K562 (cell line): ENCODE results near the gene TMTC2. TPM values are rescaled to one million over a fixed set of nuclear protein-coding genes. Genes with fewer than 3 reads are reported as not detected.
A peak's percentile ranks its signal among the peaks of the same experiment; 100 is the strongest.

Source experiments
- ATAC-seq: fragments of 200-7000 bp; cut with Tn5 transposase; 3 replicates; pipeline ENCODE4 v1.9.1; 2020; ENCODE audit warnings: moderate library complexity
- BruUV-seq: library from RNA; stranded (reverse); fragments of 400-500 nt; replicated peaks from 2 replicates; lab custom pipeline; 2021; lab: Mats Ljungman, UMichigan
- CTCF ChIA-PET: fragments of 300-600 bp; formaldehyde crosslinking; extraction: SDS; loops from one replicate; lab custom pipeline; 2021; ENCODE audit warnings: low intra/inter-chr PET ratio; lab: Yijun Ruan, JAX
- POLR2A ChIA-PET: fragments of 300-600, 350-650 bp; sonication (Branson Sonifier 250); formaldehyde crosslinking; extraction: SDS; loops from one replicate; lab custom pipeline; 2021; ENCODE audit warnings: antibody characterized with exemption, inconsistent platforms; lab: Yijun Ruan, JAX
- DNase-seq, 4 experiments: peaks; one replicate each; pipeline versions ENCODE4 v3.0.0 to v3.0.0-alpha.2; 2011 to 2018; ENCODE audit warnings: low spot score in 3 of 4, mixed read lengths in 3 of 4; ENCODE audit errors: extremely low read depth in 1 of 4
- FAIRE-seq: peaks from 2 replicates; lab custom pipeline; 2011; peaks lifted over from hg19 to GRCh38; lab: Jason Lieb, UNC
- H2AFZ ChIP-seq: 2 replicates; pipeline ENCODE4 v1.6.0; 2011; ENCODE audit warnings: low read depth, low read length, control low read depth, inconsistent platforms
- H3K27ac ChIP-seq: fragments of 200-600 bp; 3 replicates; pipeline ENCODE4 v1.8.0; 2011; ENCODE audit warnings: low read depth, mild to moderate bottlenecking, control low read depth, inconsistent platforms, low read length, moderate library complexity, mixed read lengths; ENCODE audit errors: extremely low read depth
- H3K27me3 ChIP-seq, 2 experiments: fragments of 300-600 bp in 1 of 2; 2 replicates in 1 of 2; 3 replicates in 1 of 2; pipeline versions ENCODE4 v1.6.0 to v1.8.0; 2011; ENCODE audit warnings: inconsistent platforms in 2 of 2, low read length in 2 of 2, mild to moderate bottlenecking in 1 of 2, mixed read lengths in 1 of 2, moderate library complexity in 1 of 2; ENCODE audit not compliant: control insufficient read depth in 2 of 2, insufficient read depth in 2 of 2
- H3K36me3 ChIP-seq: fragments of 300-600 bp; 3 replicates; pipeline ENCODE4 v1.8.0; 2011; ENCODE audit warnings: mild to moderate bottlenecking, low read length, inconsistent platforms; ENCODE audit not compliant: control insufficient read depth, insufficient read depth
- H3K4me1 ChIP-seq, 2 experiments: fragments of 200-600 bp in 1 of 2; replicated peaks in 1 of 2; 2 replicates in 1 of 2; 3 replicates in 1 of 2; pipeline versions ENCODE4 v1.5.1 to v1.8.0; 2011; ENCODE audit warnings: inconsistent platforms in 2 of 2, low read length in 2 of 2, mild to moderate bottlenecking in 1 of 2, mixed read lengths in 1 of 2, moderate library complexity in 1 of 2; ENCODE audit not compliant: control insufficient read depth in 2 of 2, insufficient read depth in 2 of 2
- H3K4me2 ChIP-seq: 2 replicates; pipeline ENCODE4 v1.6.1; 2011; ENCODE audit warnings: low read length, control low read depth, inconsistent platforms, mixed read lengths; ENCODE audit not compliant: insufficient read depth
- H3K4me3 ChIP-seq: fragments of 200-600 bp; sonication (generic), shearing (Covaris generic); 2 replicates; pipeline ENCODE4 v1.5.1; 2016; ENCODE audit warnings: control low read depth, inconsistent platforms
- H3K79me2 ChIP-seq: fragments of 200-600 bp; 3 replicates; pipeline ENCODE4 v1.8.0; 2011; ENCODE audit warnings: low read length, inconsistent platforms; ENCODE audit not compliant: control insufficient read depth, insufficient read depth
- H3K9ac ChIP-seq, 2 experiments: 2 replicates each; pipeline versions ENCODE4 v1.6.0 to v1.6.1; 2011; ENCODE audit warnings: low read depth in 2 of 2, low read length in 2 of 2, control low read depth in 1 of 2, inconsistent platforms in 1 of 2, mild to moderate bottlenecking in 1 of 2, mixed read lengths in 1 of 2; ENCODE audit not compliant: insufficient read depth in 1 of 2
- H3K9me1 ChIP-seq: one replicate; pipeline ENCODE4 v1.6.0; 2011; ENCODE audit warnings: inconsistent platforms, mild to moderate bottlenecking, low read length, moderate library complexity; ENCODE audit not compliant: control insufficient read depth, insufficient read depth
- H3K9me3 ChIP-seq: replicated peaks from 2 replicates; pipeline ENCODE4 v1.5.1; 2011; ENCODE audit warnings: low read depth, low read length, inconsistent platforms; ENCODE audit not compliant: control insufficient read depth, insufficient read depth
- H4K20me1 ChIP-seq: replicated peaks from 2 replicates; pipeline ENCODE4 v1.6.1; 2011; ENCODE audit warnings: low read length, inconsistent platforms, mixed read lengths; ENCODE audit not compliant: control insufficient read depth, insufficient read depth
- C11orf30 ChIP-seq: fragments of 450-650 bp; IDR thresholded peaks from 2 replicates; pipeline ENCODE4 v1.6.1; 2016; ENCODE audit warnings: low read depth, mild to moderate bottlenecking
- CTBP1 ChIP-seq: fragments of 450-650 bp; IDR thresholded peaks from 2 replicates; pipeline ENCODE4 v1.6.1; 2016; ENCODE audit warnings: borderline replicate concordance
- EGR1 ChIP-seq: fragments of 450-650 bp; conservative IDR thresholded peaks from 2 replicates; pipeline ENCODE4 v1.6.1; 2017; ENCODE audit warnings: mild to moderate bottlenecking
- KLF6 ChIP-seq: fragments of 250-450 bp; sonication (Bioruptor Pico); IDR thresholded peaks from 2 replicates; pipeline ENCODE4 v1.4.0; 2020; ENCODE audit warnings: mild to moderate bottlenecking, moderate library complexity, borderline replicate concordance
- MAFF ChIP-seq: IDR thresholded peaks from 2 replicates; pipeline ENCODE4 v1.6.1; 2012; ENCODE audit warnings: low read length, improper control_type of control experiment
- MAFK ChIP-seq: IDR thresholded peaks from 2 replicates; pipeline ENCODE4 v1.6.1; 2011; ENCODE audit warnings: low read length, improper control_type of control experiment
- MEF2D ChIP-seq: conservative IDR thresholded peaks from 2 replicates; pipeline ENCODE4 v1.6.1; 2016; ENCODE audit warnings: low read depth, missing genetic modification characterization, missing compliant biosample characterization
- MIER1 ChIP-seq: fragments of 450-650 bp; IDR thresholded peaks from 2 replicates; pipeline ENCODE4 v1.6.1; 2016; ENCODE audit warnings: antibody characterized with exemption, mild to moderate bottlenecking, low read depth
- NR2C2 ChIP-seq, 2 experiments: fragments of 200-800 bp in 1 of 2; sonication (Bioruptor generic) in 1 of 2; sonication (generic) in 1 of 2; formaldehyde crosslinking in 1 of 2; IDR thresholded peaks; 2 replicates each; pipeline versions ENCODE4 v1.6.1 to v1.8.0; 2016 to 2022; ENCODE audit warnings: mild to moderate bottlenecking in 1 of 2, missing compliant biosample characterization in 1 of 2, missing genetic modification characterization in 1 of 2, missing genetic modification reagents in 1 of 2
- PCBP2 ChIP-seq: fragments of 200-400 bp; formaldehyde crosslinking; IDR thresholded peaks from 2 replicates; pipeline ENCODE4 v1.6.1; 2018; ENCODE audit warnings: low read length, low read depth, mild to moderate bottlenecking, moderate library complexity; ENCODE audit not compliant: poor library complexity, severe bottlenecking
- RBFOX2 ChIP-seq: fragments of 200-400 bp; formaldehyde crosslinking; IDR thresholded peaks from 2 replicates; pipeline ENCODE4 v1.6.1; 2017; ENCODE audit warnings: low read depth, mild to moderate bottlenecking, low read length, moderate library complexity
- SAFB ChIP-seq: fragments of 200-400 bp; formaldehyde crosslinking; IDR thresholded peaks from 2 replicates; pipeline ENCODE4 v1.6.1; 2017; ENCODE audit warnings: low read depth, low read length, borderline replicate concordance
- TEAD1 ChIP-seq, 2 experiments: fragments of 450-650 bp in 1 of 2; sonication (generic) in 1 of 2; formaldehyde crosslinking; IDR thresholded peaks; 2 replicates each; pipeline versions ENCODE4 v1.4.0 to v1.8.0; 2020 to 2022; ENCODE audit warnings: mild to moderate bottlenecking in 2 of 2, missing genetic modification reagents in 1 of 2
- ZNF121 ChIP-seq: sonication (generic); formaldehyde crosslinking; conservative IDR thresholded peaks from 2 replicates; pipeline ENCODE4 v1.8.0; 2022; ENCODE audit warnings: missing genetic modification reagents
- ZNF316 ChIP-seq: fragments of 450-650 bp; IDR thresholded peaks from 2 replicates; pipeline ENCODE4 v1.6.1; 2016
- ZNF584 ChIP-seq: fragments of 200-800 bp; sonication (Bioruptor generic); IDR thresholded peaks from 2 replicates; pipeline ENCODE4 v1.6.1; 2016; ENCODE audit warnings: low read depth, mild to moderate bottlenecking, missing genetic modification characterization, missing compliant biosample characterization
- WGBS: fragments of 100-300 bp; shearing (Covaris generic); methylation state at CpG from one replicate; pipeline ENCODE4 v1.1.6; 2016; ENCODE audit warnings: low coverage, mixed read lengths; ENCODE audit not compliant: insufficient coverage; ENCODE audit errors: missing lambda C conversion rate; 5-methylcytosine and 5-hydroxymethylcytosine counted together
- in situ Hi-C: fragments of 300-500 bp; cut with MboI; formaldehyde crosslinking; loops from 4 replicates; pipeline ENCODE4 v1.15.0; 2018; ENCODE audit warnings: inconsistent platforms, mixed read lengths
- intact Hi-C: fragments of 100-400 bp; cut with micrococcal nuclease; formaldehyde crosslinking; loops from 2 replicates; pipeline ENCODE4 v1.14.2; 2022
- polyA plus RNA-seq, 8 experiments: library from polyadenylated mRNA; depleted of rRNA in 4 of 8; stranded (reverse) in 5 of 8; unstranded in 3 of 8; fragments of >200 nt; fragmentation: Nextera tagmentation in 2 of 8; fragmentation: Illumina TruSeq in 1 of 8; extraction: Ambion mirVana in 2 of 8; extraction: Trizol in 1 of 8; gene quantifications; 2 replicates each; pipeline versions ENCODE4 v1.2.1 to v1.2.3, GENCODE V29; 2011 to 2014; ENCODE audit warnings: inconsistent platforms in 1 of 8, missing spikeins in 1 of 8
- total RNA-seq, 7 experiments: library from RNA; depleted of rRNA in 6 of 7; stranded (reverse); fragments of >200 nt in 6 of 7; fragmentation: Illumina TruSeq in 2 of 7; extraction: Trizol in 2 of 7; gene quantifications; 2 replicates each; pipeline versions ENCODE4 v1.2.1 to v1.2.3, GENCODE V29; 2011 to 2021; ENCODE audit warnings: low replicate concordance in 1 of 7
- TF ChIP-seq, protein P1 (sequence below): fragments of 250-450 bp; sonication (Bioruptor Pico); IDR thresholded peaks from 2 replicates; pipeline ENCODE4 v1.4.0; 2020; ENCODE audit warnings: mild to moderate bottlenecking, moderate library complexity, borderline replicate concordance
- TF ChIP-seq, protein P2 (sequence below): fragments of 250-450 bp; sonication (Bioruptor Pico); IDR thresholded peaks from 2 replicates; pipeline ENCODE4 v1.4.0; 2020; ENCODE audit warnings: mild to moderate bottlenecking, moderate library complexity
- TF ChIP-seq, protein P3 (sequence below): IDR thresholded peaks from 2 replicates; pipeline ENCODE4 v1.6.1; 2014; ENCODE audit warnings: antibody characterized with exemption

TMTC2 gene
- total and polyA plus RNA-seq, 9 of the 15 experiments (the other 6 are each of a cell fraction or from before 2014, with no cell fraction given), result 0.29 to 1.1 (median 0.55) TPM

GRCh38 chr12:83110424-83110823, 423.7 kb downstream of the TMTC2 start:
- no peak overlapping the region for H3K4me2 ChIP-seq
- H3K79me2 ChIP-seq, result no peaks in the 10 kb centered on the region
- H3K36me3 ChIP-seq, result no peaks in the 10 kb centered on the region
- POLR2A ChIA-PET, result no interaction called here
- no peaks in the 10 kb centered on the region for H3K9me1 ChIP-seq
- no peaks in the 10 kb centered on the region for H3K4me1 ChIP-seq
- no peaks in the 10 kb centered on the region for H3K27me3 ChIP-seq
- BruUV-seq, result no TSS peak
- CTCF ChIA-PET, result no interaction called here
- no peak overlapping the region for H3K27ac ChIP-seq
- H3K9me3 ChIP-seq, result no peaks in the 10 kb centered on the region
- no peaks in the 10 kb centered on the region for H4K20me1 ChIP-seq
- ATAC-seq (no peak), DNase-seq (no peak), FAIRE-seq (no peak)
- in situ Hi-C loops, result no loop called here
- 22% methylated on average over 1 of the region's 1 CpG for WGBS
- H2AFZ ChIP-seq, result no peak overlapping the region
- H3K9ac ChIP-seq, result no peak overlapping the region
- intact Hi-C loops, result no loop called here
- no peak overlapping the region for H3K4me3 ChIP-seq
- TF ChIP-seq MAFF (0 out of 2 replicates have a peak, but pooled peaks have one; percentile 10), ZNF121 (CRISPR knock-in tag) (no peak), CTBP1 (no peak), MIER1 (no peak), EGR1 (no peak), RBFOX2 (no peak), TEAD1 (CRISPR knock-in tag; IDR thresholded peaks at IDR 0.05) (no peak), KLF6 (CRISPR knock-in tag) (no peak), MAFK (peak; percentile 26; the same call in 1 of the 2 replicates), SAFB (no peak), ZNF584 (CRISPR knock-in tag) (no peak), C11orf30 (peak; percentile 45; the same call in 1 of the 2 replicates), PCBP2 (no peak), ZNF316 (peak; percentile 76), NR2C2 (CRISPR knock-in tag; IDR thresholded peaks at IDR 0.05) (no peak), NR2C2 (tag; IDR thresholded peaks at IDR 0.05) (no peak), MEF2D (tag) (no peak)
- TF ChIP-seq, protein P1, sequence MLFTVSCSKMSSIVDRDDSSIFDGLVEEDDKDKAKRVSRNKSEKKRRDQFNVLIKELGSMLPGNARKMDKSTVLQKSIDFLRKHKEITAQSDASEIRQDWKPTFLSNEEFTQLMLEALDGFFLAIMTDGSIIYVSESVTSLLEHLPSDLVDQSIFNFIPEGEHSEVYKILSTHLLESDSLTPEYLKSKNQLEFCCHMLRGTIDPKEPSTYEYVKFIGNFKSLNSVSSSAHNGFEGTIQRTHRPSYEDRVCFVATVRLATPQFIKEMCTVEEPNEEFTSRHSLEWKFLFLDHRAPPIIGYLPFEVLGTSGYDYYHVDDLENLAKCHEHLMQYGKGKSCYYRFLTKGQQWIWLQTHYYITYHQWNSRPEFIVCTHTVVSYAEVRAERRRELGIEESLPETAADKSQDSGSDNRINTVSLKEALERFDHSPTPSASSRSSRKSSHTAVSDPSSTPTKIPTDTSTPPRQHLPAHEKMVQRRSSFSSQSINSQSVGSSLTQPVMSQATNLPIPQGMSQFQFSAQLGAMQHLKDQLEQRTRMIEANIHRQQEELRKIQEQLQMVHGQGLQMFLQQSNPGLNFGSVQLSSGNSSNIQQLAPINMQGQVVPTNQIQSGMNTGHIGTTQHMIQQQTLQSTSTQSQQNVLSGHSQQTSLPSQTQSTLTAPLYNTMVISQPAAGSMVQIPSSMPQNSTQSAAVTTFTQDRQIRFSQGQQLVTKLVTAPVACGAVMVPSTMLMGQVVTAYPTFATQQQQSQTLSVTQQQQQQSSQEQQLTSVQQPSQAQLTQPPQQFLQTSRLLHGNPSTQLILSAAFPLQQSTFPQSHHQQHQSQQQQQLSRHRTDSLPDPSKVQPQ (CRISPR knock-in tag), result no peak
- TF ChIP-seq, protein P2, sequence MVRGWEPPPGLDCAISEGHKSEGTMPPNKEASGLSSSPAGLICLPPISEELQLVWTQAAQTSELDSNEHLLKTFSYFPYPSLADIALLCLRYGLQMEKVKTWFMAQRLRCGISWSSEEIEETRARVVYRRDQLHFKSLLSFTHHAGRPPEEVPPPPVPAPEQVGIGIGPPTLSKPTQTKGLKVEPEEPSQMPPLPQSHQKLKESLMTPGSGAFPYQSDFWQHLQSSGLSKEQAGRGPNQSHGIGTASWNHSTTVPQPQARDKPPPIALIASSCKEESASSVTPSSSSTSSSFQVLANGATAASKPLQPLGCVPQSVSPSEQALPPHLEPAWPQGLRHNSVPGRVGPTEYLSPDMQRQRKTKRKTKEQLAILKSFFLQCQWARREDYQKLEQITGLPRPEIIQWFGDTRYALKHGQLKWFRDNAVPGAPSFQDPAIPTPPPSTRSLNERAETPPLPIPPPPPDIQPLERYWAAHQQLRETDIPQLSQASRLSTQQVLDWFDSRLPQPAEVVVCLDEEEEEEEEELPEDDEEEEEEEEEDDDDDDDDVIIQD (CRISPR knock-in tag), result no peak
- TF ChIP-seq, protein P3, sequence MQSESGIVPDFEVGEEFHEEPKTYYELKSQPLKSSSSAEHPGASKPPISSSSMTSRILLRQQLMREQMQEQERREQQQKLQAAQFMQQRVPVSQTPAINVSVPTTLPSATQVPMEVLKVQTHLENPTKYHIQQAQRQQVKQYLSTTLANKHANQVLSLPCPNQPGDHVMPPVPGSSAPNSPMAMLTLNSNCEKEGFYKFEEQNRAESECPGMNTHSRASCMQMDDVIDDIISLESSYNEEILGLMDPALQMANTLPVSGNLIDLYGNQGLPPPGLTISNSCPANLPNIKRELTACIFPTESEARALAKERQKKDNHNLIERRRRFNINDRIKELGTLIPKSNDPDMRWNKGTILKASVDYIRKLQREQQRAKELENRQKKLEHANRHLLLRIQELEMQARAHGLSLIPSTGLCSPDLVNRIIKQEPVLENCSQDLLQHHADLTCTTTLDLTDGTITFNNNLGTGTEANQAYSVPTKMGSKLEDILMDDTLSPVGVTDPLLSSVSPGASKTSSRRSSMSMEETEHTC, result no peak
